ENCODE measurements around the gene MORC4.

DNA sequence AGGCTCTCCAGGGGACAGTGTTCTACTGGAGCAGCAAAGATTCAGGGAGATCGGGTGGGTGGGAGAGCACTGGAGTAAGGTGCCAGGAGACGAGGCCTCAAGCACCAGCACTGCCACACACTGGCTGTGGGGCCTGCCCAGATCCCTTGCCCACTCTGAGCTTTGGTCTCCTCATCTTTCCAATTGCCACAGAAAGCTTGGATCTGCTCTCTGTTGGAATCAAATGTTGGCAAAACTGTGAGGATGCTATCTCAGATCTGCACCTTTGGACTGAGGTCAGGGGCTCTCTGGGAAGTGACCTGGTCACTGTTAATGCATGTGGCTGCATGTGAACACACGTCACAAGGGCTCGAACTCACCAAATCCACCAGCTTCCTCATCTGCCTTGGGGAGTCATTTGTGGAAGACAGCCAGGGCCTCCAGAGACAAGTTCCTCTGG, 98.2 kb downstream of the MORC4 start:
- TF ChIP-seq GATA2 (IDR thresholded peaks at IDR 0.05; ENCODE audit: low read depth, low read length) (no peak), GATA3 (IDR thresholded peaks at IDR 0.05; ENCODE audit: low read depth, low read length) (no peak)

Measured in SH-SY5Y (cell line).